ENCODE results near the gene TMEM218.
"Not testable (repeated sequence)": the region's sequence is repeated elsewhere in the genome, so short reads cannot be mapped to it uniquely, and the experiment has no call there.

GRCh38 chr11:125090151-125090550, 21.3 kb downstream of the TMEM218 start:
- TF ChIP-seq ZNF274 (IDR thresholded peaks at IDR 0.05; ENCODE audit: low read depth, low read length); YY1 (IDR thresholded peaks at IDR 0.05; ENCODE audit: insufficient read depth, insufficient read length); SUZ12 (IDR thresholded peaks at IDR 0.05; ENCODE audit: extremely low read depth, insufficient read depth, insufficient read length): not testable (repeated sequence)

Measured in NT2/D1 (cell line).